AG04450 (cell line): ENCODE measurements around the gene TMPRSS9. TPM values are rescaled to one million over a fixed set of nuclear protein-coding genes. Genes with fewer than 3 reads are reported as not detected.

ENCODE experiments used
- CTCF ChIA-PET: fragments of 300-600, 350-600 bp; formaldehyde crosslinking; extraction: SDS; loops from one replicate; lab custom pipeline; 2022; ENCODE audit warnings: antibody characterized with exemption, inconsistent platforms; lab: Charles Lee
- POLR2A ChIA-PET: fragments of 350-600 bp; formaldehyde crosslinking; extraction: SDS; loops from one replicate; lab custom pipeline; 2021; ENCODE audit warnings: antibody characterized with exemption, inconsistent platforms; lab: Yijun Ruan, JAX
- DNase-seq: peaks from one replicate; pipeline ENCODE4 v3.0.0-alpha.2; 2011; ENCODE audit warnings: low read depth, low spot score
- H3K27ac ChIP-seq: one replicate; pipeline ENCODE4 v1.5.1; 2012; ENCODE audit warnings: low read depth, low read length, control low read depth
- H3K27me3 ChIP-seq: one replicate; pipeline ENCODE4 v1.6.0; 2012; ENCODE audit warnings: low read length; ENCODE audit not compliant: control insufficient read depth, insufficient read depth
- H3K4me3 ChIP-seq: 2 replicates; pipeline ENCODE4 v1.5.1; 2011; ENCODE audit warnings: mild to moderate bottlenecking, low read depth, low read length, control low read depth
- H3K9me3 ChIP-seq: 2 replicates; pipeline ENCODE4 v1.5.1; 2012; ENCODE audit warnings: low read length; ENCODE audit not compliant: control insufficient read depth, insufficient read depth
- CTCF ChIP-seq: IDR thresholded peaks from 2 replicates; pipeline ENCODE4 v1.5.1; 2011; ENCODE audit warnings: low read depth, low read length, control low read depth, inconsistent platforms
- polyA plus RNA-seq: library from polyadenylated mRNA; depleted of rRNA; stranded (reverse); fragments of >200 nt; gene quantifications from 2 replicates; pipeline ENCODE4 v1.2.3, GENCODE V29; 2011

The TMPRSS9 gene
- polyA plus RNA-seq, 1 experiment: not detected

- TF ChIP-seq CTCF: peak; percentile 53
- CTCF ChIA-PET: no interaction called here
- Histone ChIP-seq H3K27me3 (no peaks in the 10 kb centered on the region), H3K4me3 (peak overlapping the region; percentile 35), H3K27ac (no peak overlapping the region), H3K9me3 (no peaks in the 10 kb centered on the region; the same call in 1 of the 2 replicates)
- peak; percentile 33 for DNase-seq
- POLR2A ChIA-PET: interaction anchor here (0.7 to 1.3 kb wide), 2 partner anchors 17 to 51 kb away, joined by 5 to 6 read pairs; partner anchors contain the start of gene GADD45B
These were observed 64.9 kb downstream of the TMPRSS9 start for GRCh38 chr19:2424686-2425621.

- DNase-seq: no peak
- CTCF ChIA-PET: no interaction called here
- Histone ChIP-seq H3K9me3 (no peaks in the 10 kb centered on the region; the same call in 1 of the 2 replicates), H3K27ac (no peak overlapping the region), H3K4me3 (peak overlapping the region; percentile 88), H3K27me3 (no peaks in the 10 kb centered on the region)
- POLR2A ChIA-PET: interaction anchor here (1.1 to 2.8 kb wide), 3 partner anchors 50 to 52 kb away, joined by 3 to 34 read pairs (median 5); partner anchors contain the start of gene GADD45B
- no peak for TF ChIP-seq CTCF
These were observed 65.8 kb downstream of the TMPRSS9 start for GRCh38 chr19:2425622-2426581.

DNA sequence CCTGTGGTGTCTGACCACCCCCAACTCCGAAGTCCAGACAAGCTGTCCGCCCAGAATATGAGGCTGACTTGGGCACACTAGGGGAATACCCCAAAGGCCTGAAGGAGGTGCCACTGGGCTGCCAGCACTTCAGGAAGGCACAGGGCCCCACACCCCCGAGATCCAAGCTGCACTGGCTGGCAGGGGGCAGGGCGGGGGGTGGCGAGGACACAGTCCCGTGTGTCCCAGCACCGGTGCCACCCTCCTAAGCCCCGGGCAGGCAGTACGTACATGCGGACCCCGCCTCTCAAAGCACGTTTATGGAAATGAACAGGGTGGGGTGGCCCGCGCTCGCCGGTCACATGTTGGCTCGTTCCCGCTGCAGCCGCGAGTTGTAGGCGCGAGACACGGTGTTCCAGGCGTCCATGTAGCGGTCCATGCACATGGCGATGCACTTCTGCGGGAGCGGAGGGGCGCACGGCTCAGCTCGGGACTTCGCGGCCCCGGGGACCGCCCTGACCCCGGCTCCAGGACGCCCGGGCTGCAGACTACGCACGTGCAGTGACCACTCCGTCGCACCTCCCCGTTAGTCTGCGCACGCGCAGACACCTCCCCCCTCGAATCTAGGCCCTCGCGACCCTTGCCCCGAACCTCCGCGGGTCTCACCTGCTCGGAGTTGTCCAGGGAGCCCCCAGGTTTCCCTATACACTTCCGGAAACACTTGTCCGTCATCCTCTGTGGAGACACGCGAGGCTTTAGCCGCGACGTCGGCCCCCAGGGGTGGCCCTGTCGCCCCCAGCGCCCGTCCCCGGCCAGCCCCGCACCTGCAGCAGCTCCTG is 66.8 kb downstream of the TMPRSS9 start:
- Histone ChIP-seq H3K4me3 (peak overlapping the region; percentile 88), H3K27ac (peak overlapping the region; percentile 94), H3K27me3 (no peaks in the 10 kb centered on the region), H3K9me3 (no peaks in the 10 kb centered on the region; the same call in 1 of the 2 replicates)
- DNase-seq: no peak
- no peak for TF ChIP-seq CTCF
- ChIA-PET CTCF (interaction anchor here (1.5 to 1.6 kb wide), 3 partner anchors 183 to 210 kb away, joined by 4 to 7 read pairs (median 4); no protein-coding TSS in a partner anchor), POLR2A (interaction anchor here (0.6 to 2.8 kb wide), 6 partner anchors 13 to 184 kb away, joined by 3 to 34 read pairs (median 4); partner anchors contain the start of gene GADD45B)
